NCI-H2227 treated with DMSO at 0.1 percent for 48 hours (cell line): ENCODE results near the gene CREG2.

Experiments
- DNase-seq: peaks from one replicate; lab custom pipeline; 2025; lab: John Stamatoyannopoulos, UW

CREG2 gene

GRCh38 chr2:101307950-101308431 lies 79.3 kb downstream of the CREG2 start:
- DNase-seq, result no peak

DNA sequence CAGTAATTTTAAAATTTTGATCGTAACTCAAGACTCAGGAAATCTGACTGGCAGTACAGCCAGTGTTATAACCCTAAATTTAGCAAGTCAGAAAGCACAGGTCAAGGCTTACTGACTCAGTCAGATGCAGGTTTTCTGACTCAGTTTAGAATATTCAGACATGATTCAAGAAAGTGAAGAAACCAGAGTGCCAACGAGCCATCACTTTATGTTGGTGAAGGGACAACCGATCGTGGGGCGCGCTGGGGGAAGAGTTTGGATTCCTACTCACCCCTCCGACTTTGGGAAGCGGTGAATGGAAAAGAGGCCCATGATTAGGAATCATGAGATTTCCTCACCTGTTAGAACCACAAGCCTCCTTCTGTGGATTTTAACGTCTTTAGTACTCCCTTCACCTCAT lies 79.8 kb downstream of the CREG2 start:
- DNase-seq, result no peak

GRCh38 chr2:101306410-101306809 lies 80.9 kb downstream of the CREG2 start:
- no peak for DNase-seq

DNA sequence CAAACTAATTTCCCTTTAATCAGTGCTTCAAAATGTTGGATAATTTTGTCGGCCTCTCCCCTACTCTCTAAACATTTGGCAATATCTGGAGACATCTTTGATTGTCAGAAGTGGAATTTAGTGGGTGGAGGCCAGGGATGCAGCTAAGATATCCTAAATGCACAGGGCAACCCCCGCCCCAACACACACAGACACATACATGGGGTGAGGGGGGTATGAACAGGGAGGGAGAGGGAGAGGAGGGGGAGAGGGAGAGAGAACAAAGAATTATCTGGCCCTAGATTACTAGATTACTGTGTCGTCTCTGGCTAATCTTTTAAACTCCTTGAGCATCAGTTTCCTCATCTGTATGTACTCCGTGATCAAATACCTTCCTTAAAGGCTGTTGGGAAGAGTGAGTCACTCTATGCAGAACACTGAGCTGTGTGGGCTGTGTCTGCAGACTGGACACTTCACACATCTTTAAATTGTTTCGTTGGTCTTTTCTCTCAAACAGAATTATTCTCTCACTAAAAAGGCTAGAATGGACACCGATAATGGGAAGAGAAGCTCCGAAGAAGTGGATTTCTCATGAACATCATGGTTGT lies 81.7 kb downstream of the CREG2 start:
- DNase-seq, result no peak

DNA sequence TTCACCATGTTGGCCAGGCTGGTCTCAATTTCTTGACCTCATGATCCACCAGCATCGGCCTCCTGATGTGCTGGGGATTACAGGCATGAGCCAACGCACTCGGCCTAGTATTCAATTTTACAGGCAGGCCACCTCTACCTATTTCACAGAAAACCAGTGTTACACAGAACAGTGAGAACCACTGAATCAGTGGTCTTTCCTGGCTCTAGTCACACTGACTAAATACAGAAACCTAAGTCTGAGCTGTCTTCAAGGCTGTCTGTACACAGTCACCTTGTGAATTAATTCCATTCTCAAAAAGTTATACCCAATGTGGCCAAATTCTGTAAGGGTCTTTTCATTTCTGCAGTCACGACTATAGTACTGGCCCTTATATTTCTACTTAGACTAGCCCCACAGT lies 82.3 kb downstream of the CREG2 start:
- DNase-seq, result no peak

DNA sequence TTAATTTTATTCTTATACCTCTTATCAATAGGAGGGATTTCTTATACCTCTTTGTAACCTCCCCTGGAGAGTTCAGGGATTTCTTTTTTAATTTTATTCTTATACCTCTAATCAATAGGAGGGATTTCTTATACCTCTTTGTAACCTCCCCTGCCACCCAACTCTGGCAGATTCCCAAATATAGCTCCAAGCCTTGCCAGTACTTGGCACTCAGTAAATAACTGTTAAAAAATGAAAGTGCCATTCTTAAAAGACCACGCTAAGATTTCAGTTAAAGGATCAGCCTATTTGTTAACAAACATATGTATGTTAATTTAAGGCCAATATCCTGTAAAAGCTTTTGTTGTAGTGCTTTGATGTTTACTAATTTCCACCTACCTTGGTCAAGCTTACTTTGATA lies 83.6 kb downstream of the CREG2 start:
- DNase-seq, result no peak

DNA sequence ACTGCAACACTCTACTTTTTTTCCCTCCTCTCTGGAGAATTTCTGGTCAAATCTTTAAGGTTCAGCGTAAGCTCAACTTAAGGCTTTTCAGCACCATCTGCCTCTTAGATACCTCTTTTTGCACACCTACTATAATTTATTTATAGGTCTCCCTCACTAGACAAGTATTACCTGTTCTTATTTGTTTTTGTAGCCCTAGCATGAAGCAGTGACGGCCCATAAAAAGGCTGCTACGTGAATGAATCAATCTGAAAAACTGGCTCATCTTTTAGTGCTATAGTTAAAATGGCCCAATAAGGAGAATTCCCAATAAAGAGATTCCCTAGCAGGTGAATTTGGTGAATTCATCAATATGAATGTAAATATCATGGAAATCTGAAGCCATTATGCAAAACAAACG lies 85.3 kb downstream of the CREG2 start:
- no peak for DNase-seq

GRCh38 chr2:101300836-101301235 lies 86.5 kb downstream of the CREG2 start:
- DNase-seq, result no peak

DNA sequence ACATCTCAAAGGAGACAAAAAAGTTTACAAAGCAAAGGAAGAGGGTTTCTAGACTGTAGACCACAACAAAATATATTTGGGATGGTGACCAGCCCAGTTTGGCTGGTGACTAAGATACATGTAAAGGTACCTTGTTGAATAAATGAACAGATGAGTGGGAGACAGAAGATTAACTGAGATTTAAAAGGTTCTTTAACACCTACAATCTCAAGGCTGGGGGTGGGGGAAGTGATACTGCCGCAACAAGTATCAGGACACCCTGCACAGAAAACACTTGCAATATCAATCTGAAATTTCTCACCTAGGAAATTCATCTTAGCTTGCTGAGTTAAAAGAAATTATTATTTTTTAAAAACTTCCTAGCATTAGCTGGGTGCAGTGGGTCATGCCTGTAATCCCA lies 87.1 kb downstream of the CREG2 start:
- DNase-seq, result no peak

DNA sequence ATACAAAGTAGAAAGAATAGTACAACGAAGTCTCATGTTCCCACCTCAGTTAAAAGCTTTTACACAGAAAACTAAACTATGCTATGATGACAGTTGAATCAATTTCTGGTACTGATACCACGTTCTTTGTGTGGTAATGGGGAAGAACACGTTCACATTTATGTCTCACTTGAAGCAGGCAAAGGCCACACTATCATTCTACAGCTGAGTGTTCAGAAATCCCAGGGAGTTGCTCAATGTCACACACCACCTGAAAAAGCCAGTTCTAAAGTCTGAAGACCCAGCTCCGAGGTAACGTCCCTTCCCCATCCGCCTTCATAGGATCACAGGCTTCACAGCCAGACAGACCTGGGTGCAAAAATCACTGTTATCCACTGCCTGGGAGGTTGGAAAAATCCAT lies 87.7 kb downstream of the CREG2 start:
- no peak for DNase-seq

DNA sequence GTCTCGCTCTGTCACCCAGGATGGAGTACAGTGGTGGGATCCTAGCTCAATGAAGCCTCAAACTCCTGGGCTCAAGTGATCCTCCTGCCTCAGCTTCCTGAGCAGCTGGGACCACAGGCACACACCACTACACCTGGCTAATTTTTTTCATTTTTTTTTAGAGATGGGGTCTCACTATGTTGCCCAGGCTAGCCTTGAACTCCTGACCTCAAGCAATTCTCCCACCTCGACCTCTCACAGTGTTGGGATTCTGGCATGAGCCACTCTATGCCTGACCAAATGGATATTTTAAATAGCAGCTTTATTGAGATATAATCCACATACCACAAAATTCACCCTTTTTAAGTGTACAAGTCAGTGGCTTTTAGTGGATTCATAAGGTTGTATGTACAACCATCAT lies 89.9 kb downstream of the CREG2 start:
- no peak for DNase-seq

GRCh38 chr2:101296371-101296770 lies 90.9 kb downstream of the CREG2 start:
- no peak for DNase-seq

DNA sequence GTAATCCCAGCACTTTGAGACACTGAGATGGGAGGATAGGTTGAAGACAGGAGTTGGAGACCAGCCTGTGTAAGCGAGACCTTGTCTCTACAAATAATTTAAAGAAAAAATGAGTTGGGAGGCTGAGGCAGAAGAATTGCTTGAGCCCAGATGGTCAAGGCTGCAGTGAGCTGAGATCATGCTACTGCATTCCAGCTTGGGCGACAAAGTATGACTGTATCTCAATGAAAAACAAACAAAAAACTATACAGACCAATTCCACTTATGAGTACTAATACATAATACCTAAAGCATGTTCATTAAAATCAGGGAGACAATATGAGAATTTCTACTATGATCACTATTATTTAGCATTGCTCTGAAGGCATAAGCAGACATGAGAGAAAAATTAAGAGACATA lies 91.4 kb downstream of the CREG2 start:
- no peak for DNase-seq
